ENCODE results near the gene NAT14. TPM values are rescaled to one million over a fixed set of nuclear protein-coding genes. Genes with fewer than 3 reads are reported as not detected.

The NAT14 gene
- total RNA-seq, 1 experiment from 2014 or later, result 55.3 TPM

GRCh38 chr19:55535965-55536350 is 51.0 kb downstream of the NAT14 start:
- CTCF ChIA-PET, result no interaction called here
- RAD21 ChIA-PET (ENCODE audit: low non-redundant PET in 1 of 2, low total read pairs in 2 of 2, uncharacterized antibody in 2 of 2, unreplicated experiment in 2 of 2), result no interaction called here
- no peak for DNase-seq (ENCODE audit: low read depth, low spot score)
- no peak overlapping the region for H3K9ac ChIP-seq (ENCODE audit: low read length)
- H3K9me2 ChIP-seq (ENCODE audit: insufficient read depth), result no peaks in the 10 kb centered on the region
- no peaks in the 10 kb centered on the region for H4K20me1 ChIP-seq (ENCODE audit: insufficient read depth)
- no peaks in the 10 kb centered on the region for H3K36me3 ChIP-seq (ENCODE audit: control insufficient read depth in 1 of 2, insufficient read depth in 2 of 2, low read length in 2 of 2)
- no peak for ATAC-seq
- no peaks in the 10 kb centered on the region for H3K79me2 ChIP-seq (ENCODE audit: insufficient read depth, low read length)
- H3K9me3 ChIP-seq (ENCODE audit: control insufficient read depth in 1 of 2, insufficient read depth in 1 of 2, low read depth in 1 of 2, low read length in 2 of 2), result no peaks in the 10 kb centered on the region
- POLR2A ChIA-PET, result interaction anchor here (1.1 kb wide), 1 partner anchor 63 kb away, joined by 3 read pairs; the partner anchor contains the start of gene FIZ1
- no peak overlapping the region for H3K4me3 ChIP-seq (replicated peaks in 1 of 2; ENCODE audit: low read depth in 1 of 2, low read length in 2 of 2)
- H3K27ac ChIP-seq (ENCODE audit: low read depth, low read length), result no peak overlapping the region
- TF ChIP-seq CBX3 (IDR thresholded peaks at IDR 0.05; ENCODE audit: low read depth) (no peak), CEBPB (IDR thresholded peaks at IDR 0.05; ENCODE audit: low read depth) (no peak), SIN3A (IDR thresholded peaks at IDR 0.05; ENCODE audit: low read depth) (no peak), POLR2A (IDR thresholded peaks at IDR 0.05; ENCODE audit: borderline replicate concordance, extremely low read depth, insufficient read depth, insufficient read length) (no peak), TCF7L2 (IDR thresholded peaks at IDR 0.05; ENCODE audit: borderline replicate concordance, extremely low read depth, insufficient read depth, insufficient read length) (no peak), YY1 (IDR thresholded peaks at IDR 0.05; ENCODE audit: extremely low read depth, insufficient replicate concordance, low read depth, low read length) (no peak), POLR2AphosphoS5 (IDR thresholded peaks at IDR 0.05; ENCODE audit: low read depth, low read length) (no peak), RAD21 (IDR thresholded peaks at IDR 0.05; ENCODE audit: low read depth) (no peak), ELF1 (IDR thresholded peaks at IDR 0.05; ENCODE audit: borderline replicate concordance, low read depth) (no peak), EZH2phosphoT487 (IDR thresholded peaks at IDR 0.05; ENCODE audit: borderline replicate concordance) (no peak), REST (IDR thresholded peaks at IDR 0.05; ENCODE audit: low read depth) (no peak), ZBTB33 (IDR thresholded peaks at IDR 0.05; ENCODE audit: extremely low read depth, insufficient replicate concordance, low read length) (no peak), FOSL1 (IDR thresholded peaks at IDR 0.05; ENCODE audit: low read depth) (no peak), EZH2 (IDR thresholded peaks at IDR 0.05) (no peak), CTCF (IDR thresholded peaks at IDR 0.05 in 2 of 3, conservative IDR thresholded peaks at IDR 0.05 in 1 of 3; ENCODE audit: borderline replicate concordance in 1 of 3, insufficient read depth in 1 of 3, low read depth in 2 of 3, low read length in 2 of 3) (no peak), ATF3 (IDR thresholded peaks at IDR 0.05) (no peak), EGR1 (IDR thresholded peaks at IDR 0.05; ENCODE audit: low read depth) (no peak), ZFX (IDR thresholded peaks at IDR 0.05) (no peak), MAX (IDR thresholded peaks at IDR 0.05) (no peak), JUND (IDR thresholded peaks at IDR 0.05) (no peak)
- BruUV-seq (replicated peaks), result no TSS peak
- no peaks in the 10 kb centered on the region for H3K27me3 ChIP-seq (ENCODE audit: insufficient read depth, low read length)
- H2AFZ ChIP-seq (ENCODE audit: low read depth, low read length, poor library complexity, severe bottlenecking), result no peak overlapping the region
- H3K4me1 ChIP-seq (ENCODE audit: control insufficient read depth in 1 of 2, insufficient read depth in 2 of 2, low read length in 2 of 2), result no peaks in the 10 kb centered on the region; a peak in 1 of 4 replicates
- intact Hi-C loops (cut with micrococcal nuclease), result no loop called here
- H3K4me2 ChIP-seq (ENCODE audit: low read length), result no peak overlapping the region
